Superior temporal gyrus (tissue), 1 donor: Measurements from ENCODE around the gene WFDC2.

Source experiments
- DNase-seq: peaks from one replicate; pipeline ENCODE4 v3.0.0-alpha.2; 2016; ENCODE audit errors: extremely low spot score

Gene WFDC2

GRCh38 chr20:45497971-45498494 is 28.5 kb downstream of the WFDC2 start:
- DNase-seq = no peak

DNA sequence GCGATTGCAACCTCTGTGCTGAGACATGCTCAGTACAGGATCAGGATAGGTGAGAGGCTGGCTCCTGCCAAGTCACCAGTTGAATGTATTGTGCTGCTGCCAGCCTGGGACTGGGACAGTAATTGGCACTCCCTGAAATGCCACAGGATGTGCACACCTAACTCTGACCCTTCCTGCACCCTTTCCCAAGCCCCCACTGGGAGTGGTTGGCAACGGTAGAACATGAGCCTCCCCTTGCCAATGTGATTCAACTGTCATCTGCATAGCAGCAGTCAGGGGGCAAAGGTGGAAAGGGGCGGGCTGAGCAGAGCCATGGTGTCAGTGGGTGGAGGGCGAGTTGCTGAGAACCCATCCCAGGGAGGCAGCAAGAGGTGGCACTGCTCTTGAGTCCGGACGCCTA is 30.5 kb downstream of the WFDC2 start:
- no peak for DNase-seq

GRCh38 chr20:45501600-45501999 is 32.0 kb downstream of the WFDC2 start:
- DNase-seq = no peak

- DNase-seq = no peak
Measured at GRCh38 chr20:45502561-45502960, 33.0 kb downstream of the WFDC2 start.

DNA sequence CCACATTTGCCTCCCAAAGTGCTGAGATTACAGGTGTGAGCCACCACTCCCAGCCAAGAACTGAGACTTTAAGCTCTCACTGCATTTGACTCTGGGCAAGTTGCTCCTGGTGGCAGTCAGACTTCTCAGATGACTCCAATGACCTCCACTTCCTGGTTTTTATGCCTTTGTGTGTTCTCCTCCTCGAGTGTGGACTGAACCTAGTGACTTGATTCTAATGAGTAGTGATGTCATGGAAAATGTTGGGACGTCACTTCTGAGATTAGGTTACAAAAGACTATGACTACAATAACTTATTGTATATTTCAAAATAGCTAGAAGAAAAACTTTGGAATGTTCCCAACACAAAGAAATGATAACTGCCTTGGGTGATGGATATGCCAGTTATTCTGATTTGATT is 33.9 kb downstream of the WFDC2 start:
- DNase-seq = no peak

GRCh38 chr20:45506398-45506797 is 36.8 kb downstream of the WFDC2 start:
- DNase-seq = no peak

- DNase-seq = no peak
Measured at GRCh38 chr20:45507011-45507820, 37.7 kb downstream of the WFDC2 start.

- DNase-seq = no peak
Measured at GRCh38 chr20:45508068-45508886, 38.7 kb downstream of the WFDC2 start.

DNA sequence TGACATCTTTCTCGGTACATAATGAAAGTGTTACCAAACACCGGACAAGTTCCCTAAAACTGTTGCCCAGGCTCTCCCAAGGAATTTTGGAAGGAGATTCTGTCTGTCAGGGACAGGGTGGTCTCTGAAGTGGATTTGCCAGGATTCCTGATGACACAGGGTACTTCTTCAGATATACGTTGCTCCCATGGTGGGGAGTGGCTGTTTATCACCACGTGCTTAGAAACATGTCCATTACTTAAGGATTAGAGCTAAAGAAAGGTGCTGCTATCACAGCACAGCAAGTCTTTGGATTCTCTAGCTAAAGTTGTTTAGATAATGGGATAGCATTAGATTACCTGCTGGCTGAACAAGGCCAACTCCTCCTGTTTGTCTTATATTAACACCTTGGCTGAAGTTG is 39.5 kb downstream of the WFDC2 start:
- DNase-seq = no peak

GRCh38 chr20:45510242-45510862 is 40.8 kb downstream of the WFDC2 start:
- no peak for DNase-seq

DNA sequence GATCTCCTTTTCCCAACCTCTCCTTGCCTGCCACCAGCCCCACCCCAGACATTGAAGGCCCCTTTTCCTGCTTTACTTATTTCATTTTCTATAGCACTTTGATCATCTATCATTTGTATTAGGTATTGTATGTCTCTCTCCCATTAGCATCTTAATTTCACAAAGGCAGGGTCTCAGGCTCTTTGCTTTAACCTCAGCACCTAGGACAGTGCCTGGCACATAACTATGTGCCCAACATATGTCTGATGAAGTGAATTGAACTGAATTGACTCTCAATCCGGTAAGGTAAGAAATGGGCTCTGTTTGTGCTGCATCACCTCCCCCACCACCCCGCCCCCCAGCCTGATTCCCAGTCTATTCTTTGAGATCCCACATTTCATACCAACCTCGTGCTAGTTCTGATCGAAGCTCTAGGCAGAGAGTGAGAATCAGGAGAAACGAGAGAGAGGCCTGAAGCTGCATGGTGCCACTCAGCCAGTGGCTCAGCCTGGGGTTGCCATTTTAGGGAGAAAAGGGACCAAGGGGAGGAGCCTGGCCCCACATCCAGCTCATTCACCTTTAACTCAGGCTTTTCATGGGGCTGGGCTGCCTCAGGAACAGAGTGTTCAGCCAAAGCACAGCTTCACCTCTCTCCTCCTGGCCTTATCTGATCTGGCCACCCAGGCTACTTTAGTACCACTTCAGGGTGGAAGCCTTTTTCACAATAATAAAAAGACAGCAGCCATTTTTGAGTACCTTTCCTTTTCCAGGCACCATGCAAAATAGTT is 45.8 kb downstream of the WFDC2 start, which contains the start of gene SPINT3:
TSS of gene SPINT3 (minus strand) at position 476 of the 767 bp plus-strand sequence. CDS start at position 462, 14 bp downstream.
- no peak for DNase-seq

DNA sequence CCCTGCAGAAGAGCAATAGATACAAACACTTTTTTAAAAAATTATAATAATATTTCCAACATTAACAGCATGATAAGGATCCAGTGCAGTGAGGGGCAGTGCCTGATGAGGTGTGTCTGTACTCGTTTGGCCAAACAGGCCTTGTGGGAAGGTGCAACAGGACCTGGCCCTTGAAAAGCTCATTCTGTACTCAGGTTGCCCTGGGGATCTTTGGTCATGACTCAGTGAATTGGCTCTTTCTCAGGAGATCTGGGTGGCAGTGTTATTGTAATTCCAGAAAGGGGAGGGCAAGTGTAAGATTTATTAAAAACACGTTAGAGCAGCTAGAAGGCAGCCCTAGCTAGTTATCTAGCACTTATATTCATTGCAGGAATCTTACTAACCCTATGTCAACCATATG is 48.7 kb downstream of the WFDC2 start:
- no peak for DNase-seq

DNA sequence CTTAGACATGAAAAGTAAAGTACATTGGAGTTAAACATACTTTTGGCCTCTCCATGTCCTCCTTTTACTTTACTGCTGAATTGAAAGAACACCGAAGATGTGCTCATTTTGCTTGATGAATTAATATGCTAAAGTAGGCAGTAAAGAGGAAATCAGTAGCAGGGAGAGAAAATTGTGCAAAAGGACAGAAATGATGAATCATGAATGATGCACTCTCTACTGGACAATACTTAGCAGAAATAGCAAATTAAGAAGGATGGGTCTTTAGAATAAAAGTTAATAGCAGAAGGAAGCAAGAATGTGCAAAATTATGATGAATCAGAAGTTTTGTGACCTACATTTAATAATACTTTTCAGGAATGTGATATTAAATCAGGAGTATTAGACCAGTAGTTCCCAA is 54.3 kb downstream of the WFDC2 start:
- no peak for DNase-seq

DNA sequence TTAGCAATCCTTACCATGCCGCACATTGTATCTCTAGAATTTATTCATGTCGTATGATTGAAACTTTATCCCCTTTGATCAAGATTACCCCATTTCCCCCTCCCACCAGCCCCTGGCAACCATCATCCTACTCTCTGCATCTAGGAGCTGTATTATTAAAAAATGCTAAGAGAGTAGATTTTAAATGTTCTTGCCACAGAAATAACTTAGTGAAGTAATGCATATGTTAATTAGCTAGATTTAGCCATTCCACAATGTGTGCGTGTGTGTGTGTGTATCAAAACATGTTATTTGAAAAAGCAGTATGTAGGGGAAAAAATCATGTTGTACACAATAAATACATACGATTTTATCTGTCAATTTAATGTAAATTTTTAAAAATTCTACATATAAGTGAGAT is 57.7 kb downstream of the WFDC2 start:
- DNase-seq = no peak
